Prostate gland (tissue), 2 donors: Measurements from ENCODE around the gene TIMP3. TPM values are rescaled to one million over a fixed set of nuclear protein-coding genes. Genes with fewer than 3 reads are reported as not detected.
A peak's percentile ranks its signal among the peaks of the same experiment; 100 is the strongest.

ENCODE experiments used
- DNase-seq: peaks from one replicate; pipeline ENCODE4 v3.0.0-alpha.2; 2019; ENCODE audit warnings: low spot score
- H3K27ac ChIP-seq, 2 donors: fragments of 200-600 bp; sonication (generic); 2 replicates each; pipeline ENCODE4 v1.5.1; 2017 to 2019
- H3K27me3 ChIP-seq: fragments of 200-600 bp; sonication (generic); replicated peaks from 2 replicates; pipeline ENCODE4 v1.5.1; 2019; ENCODE audit not compliant: insufficient read depth
- H3K36me3 ChIP-seq, 2 donors: fragments of 200-600 bp; sonication (generic); 1 replicate in 1 of 2; 2 replicates in 1 of 2; pipeline versions ENCODE4 v1.5.1 to v1.8.1; 2017 to 2019
- H3K4me1 ChIP-seq: fragments of 200-600 bp; sonication (generic); replicated peaks from 2 replicates; pipeline ENCODE4 v1.5.1; 2019
- H3K4me3 ChIP-seq, 2 donors: fragments of 200-600 bp; sonication (generic); 2 replicates each; pipeline ENCODE4 v1.5.1; 2017 to 2019
- H3K9me3 ChIP-seq: fragments of 200-600 bp; sonication (generic); 2 replicates; pipeline ENCODE4 v1.5.1; 2017
- POLR2A ChIP-seq: fragments of 450-650 bp; IDR thresholded peaks from one replicate; pipeline ENCODE4 v1.6.1; 2016; ENCODE audit warnings: antibody characterized with exemption, mild to moderate bottlenecking
- POLR2AphosphoS5 ChIP-seq: sonication (generic); formaldehyde crosslinking; IDR thresholded peaks from one replicate; pipeline ENCODE4 v1.6.1; 2017; ENCODE audit warnings: antibody characterized with exemption
- WGBS: methylation state at CpG from one replicate; pipeline ENCODE4 v1.1.5; 2018; 5-methylcytosine and 5-hydroxymethylcytosine counted together
- intact Hi-C: fragments of 100-400 bp; cut with DNase I; formaldehyde crosslinking; loops from one replicate; pipeline ENCODE4 v1.14.2; 2022
- total RNA-seq, 2 donors: library from RNA; depleted of rRNA; stranded (reverse); fragments of >200 nt; gene quantifications; one replicate each; pipeline ENCODE4 v1.1.0, GENCODE V29; 2016
- TF ChIP-seq, protein P1 (sequence below), 4 experiments: fragments of 200-600 bp in 2 of 4; fragments of 450-650 bp in 2 of 4; sonication (generic) in 2 of 4; IDR thresholded peaks; 1 replicate in 3 of 4; 2 replicates in 1 of 4; pipeline ENCODE4 v1.5.1; 2016 to 2019; ENCODE audit warnings: antibody characterized with exemption in 4 of 4, mild to moderate bottlenecking in 2 of 4, moderate library complexity in 2 of 4

The TIMP3 gene
- total RNA-seq, 2 donors from 2014 or later, result 148 to 397 TPM

DNA sequence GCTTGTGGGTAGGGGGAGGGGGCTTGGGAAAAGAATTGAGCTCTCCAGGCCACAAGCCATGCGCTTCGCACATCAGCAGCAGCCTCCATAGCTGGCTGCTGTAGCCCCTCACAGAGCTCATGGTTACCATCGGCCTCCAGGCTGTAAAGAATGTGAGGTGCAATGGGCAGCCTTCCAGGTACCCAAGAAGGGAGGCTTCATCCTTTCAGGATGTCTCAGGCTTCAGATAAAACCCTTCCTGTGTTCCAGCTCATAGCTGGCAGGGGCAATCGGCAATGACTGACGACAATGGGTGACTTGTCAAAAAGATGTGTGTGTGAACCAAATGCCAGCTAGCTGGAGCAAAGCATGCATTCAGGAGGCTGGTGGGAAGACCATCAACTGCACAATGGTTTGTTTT is 102.0 kb downstream of the TIMP3 start:
- no peaks in the 10 kb centered on the region for H3K9me3 ChIP-seq
- 84% methylated on average over 5 of the region's 5 CpGs for WGBS
- H3K4me1 ChIP-seq, result no peaks in the 10 kb centered on the region
- intact Hi-C loops, result loop anchor here (10.0 kb wide), 1 partner anchor 99 kb away; the partner anchor contains the start of gene TIMP3
- no peak overlapping the region for H3K27ac ChIP-seq
- no peak for TF ChIP-seq POLR2AphosphoS5
- TF ChIP-seq POLR2A, result no peak
- TF ChIP-seq, protein P1, sequence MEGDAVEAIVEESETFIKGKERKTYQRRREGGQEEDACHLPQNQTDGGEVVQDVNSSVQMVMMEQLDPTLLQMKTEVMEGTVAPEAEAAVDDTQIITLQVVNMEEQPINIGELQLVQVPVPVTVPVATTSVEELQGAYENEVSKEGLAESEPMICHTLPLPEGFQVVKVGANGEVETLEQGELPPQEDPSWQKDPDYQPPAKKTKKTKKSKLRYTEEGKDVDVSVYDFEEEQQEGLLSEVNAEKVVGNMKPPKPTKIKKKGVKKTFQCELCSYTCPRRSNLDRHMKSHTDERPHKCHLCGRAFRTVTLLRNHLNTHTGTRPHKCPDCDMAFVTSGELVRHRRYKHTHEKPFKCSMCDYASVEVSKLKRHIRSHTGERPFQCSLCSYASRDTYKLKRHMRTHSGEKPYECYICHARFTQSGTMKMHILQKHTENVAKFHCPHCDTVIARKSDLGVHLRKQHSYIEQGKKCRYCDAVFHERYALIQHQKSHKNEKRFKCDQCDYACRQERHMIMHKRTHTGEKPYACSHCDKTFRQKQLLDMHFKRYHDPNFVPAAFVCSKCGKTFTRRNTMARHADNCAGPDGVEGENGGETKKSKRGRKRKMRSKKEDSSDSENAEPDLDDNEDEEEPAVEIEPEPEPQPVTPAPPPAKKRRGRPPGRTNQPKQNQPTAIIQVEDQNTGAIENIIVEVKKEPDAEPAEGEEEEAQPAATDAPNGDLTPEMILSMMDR (IDR thresholded peaks at IDR 0.05), result no peak
- H3K4me3 ChIP-seq, result no peak overlapping the region
- DNase-seq, result no peak
- H3K27me3 ChIP-seq, result no peaks in the 10 kb centered on the region
- no peaks in the 10 kb centered on the region for H3K36me3 ChIP-seq

DNA sequence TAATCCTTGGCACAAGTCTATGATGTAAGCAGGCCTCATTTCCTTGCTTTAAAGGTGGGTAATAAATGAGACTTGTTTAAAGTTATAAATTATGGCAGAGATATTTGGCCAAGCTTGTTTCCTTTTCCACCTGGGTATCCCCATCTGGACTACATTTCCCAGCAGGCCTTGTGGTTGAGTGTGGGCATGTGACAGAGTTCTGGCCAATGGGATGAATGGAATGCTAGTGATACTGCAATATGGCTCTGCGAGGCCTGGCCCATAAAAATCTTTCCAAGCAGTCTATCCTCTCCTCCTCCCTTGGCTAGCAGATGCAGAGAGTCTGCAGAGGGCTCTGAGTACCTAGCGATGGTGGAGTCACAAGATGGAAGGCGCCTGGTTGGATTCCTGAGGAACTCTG is 102.5 kb downstream of the TIMP3 start:
- DNase-seq, result no peak
- H3K27ac ChIP-seq, result no peak overlapping the region
- H3K4me3 ChIP-seq, result no peak overlapping the region
- H3K4me1 ChIP-seq, result no peaks in the 10 kb centered on the region
- 88% methylated on average over 3 of the region's 3 CpGs for WGBS
- peak; percentile 25 for TF ChIP-seq POLR2AphosphoS5
- TF ChIP-seq, protein P1 (IDR thresholded peaks at IDR 0.05), result no peak
- no peak for TF ChIP-seq POLR2A
- intact Hi-C loops, result loop anchor here (10.0 kb wide), 1 partner anchor 99 kb away; the partner anchor contains the start of gene TIMP3
- H3K9me3 ChIP-seq, result no peaks in the 10 kb centered on the region
- no peaks in the 10 kb centered on the region for H3K27me3 ChIP-seq
- H3K36me3 ChIP-seq, result no peaks in the 10 kb centered on the region

DNA sequence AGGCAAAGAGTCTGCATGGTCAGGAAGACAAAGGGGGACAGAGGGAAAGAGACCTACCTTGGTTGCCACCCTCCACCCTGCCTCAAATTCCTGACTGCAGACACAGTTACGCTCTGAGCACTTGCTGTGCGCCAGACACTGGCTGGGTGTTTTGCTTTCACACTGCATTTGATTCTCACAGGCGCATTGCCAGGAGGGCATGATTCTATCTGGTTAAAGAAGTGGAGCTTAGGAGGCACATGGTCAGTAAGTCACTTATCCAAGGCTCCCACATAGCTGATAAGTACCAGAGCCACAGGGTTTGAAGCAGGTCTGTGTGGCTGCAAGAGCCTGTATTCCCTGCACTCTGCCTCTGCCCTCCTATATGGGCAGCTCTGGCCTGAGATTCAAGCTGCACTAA is 103.9 kb downstream of the TIMP3 start:
- no peaks in the 10 kb centered on the region for H3K36me3 ChIP-seq
- H3K27me3 ChIP-seq, result no peaks in the 10 kb centered on the region
- H3K4me3 ChIP-seq, result no peak overlapping the region
- TF ChIP-seq POLR2A (no peak), POLR2AphosphoS5 (no peak)
- TF ChIP-seq, protein P1 (IDR thresholded peaks at IDR 0.05), result no peak
- intact Hi-C loops, result loop anchor here (5.0 to 10.0 kb wide), 2 partner anchors 53 to 101 kb away; partner anchors contain the start of gene TIMP3
- DNase-seq, result no peak
- 54% methylated on average over 3 of the region's 3 CpGs for WGBS
- no peaks in the 10 kb centered on the region for H3K9me3 ChIP-seq
- no peaks in the 10 kb centered on the region for H3K4me1 ChIP-seq
- H3K27ac ChIP-seq, result no peak overlapping the region

DNA sequence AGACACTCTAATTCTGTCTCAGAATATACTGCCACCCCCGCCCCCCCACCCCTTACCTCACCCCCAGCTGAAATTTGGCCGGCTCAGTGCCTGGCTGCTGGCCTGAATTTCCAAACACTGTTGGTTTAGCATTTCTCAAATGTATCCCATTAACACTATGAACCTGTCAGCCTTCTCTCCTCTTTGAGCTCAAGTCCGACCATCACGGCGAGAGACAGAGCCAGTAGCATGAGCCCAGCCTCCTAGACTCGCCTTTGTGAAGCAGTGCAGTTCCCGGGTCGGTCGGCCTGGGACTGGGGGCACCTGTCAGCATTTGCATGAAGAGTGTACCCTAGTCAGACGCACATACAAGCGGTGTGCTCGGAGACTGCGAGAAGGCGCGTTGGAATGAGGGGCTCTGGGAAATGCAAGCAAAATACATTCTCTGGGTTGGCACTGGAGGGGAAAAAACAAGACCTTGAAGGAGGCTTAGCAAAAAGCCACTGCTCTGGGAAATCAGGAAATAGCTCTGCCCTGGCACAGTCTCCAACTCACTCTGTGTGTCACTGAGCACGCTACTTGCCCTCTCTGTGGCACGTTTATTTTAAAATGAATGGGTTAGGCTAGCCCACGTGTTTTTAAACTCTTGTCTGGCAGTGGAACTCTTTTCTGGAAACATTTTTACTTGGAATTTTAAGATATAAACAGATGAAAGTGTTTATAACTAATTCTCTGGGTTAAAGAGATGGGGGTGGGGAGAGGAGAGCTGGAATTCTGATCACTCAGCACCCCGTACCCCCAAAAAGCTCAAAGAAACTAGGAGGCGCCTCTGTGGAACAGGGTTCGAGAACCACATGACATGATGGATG is 108.3 kb downstream of the TIMP3 start:
- H3K36me3 ChIP-seq, result no peaks in the 10 kb centered on the region
- H3K9me3 ChIP-seq, result no peaks in the 10 kb centered on the region
- 41% methylated on average over 21 of the region's 21 CpGs for WGBS
- no peaks in the 10 kb centered on the region for H3K27me3 ChIP-seq
- H3K4me1 ChIP-seq, result no peaks in the 10 kb centered on the region
- no peak for DNase-seq
- H3K27ac ChIP-seq, result no peak overlapping the region
- intact Hi-C loops, result loop anchor here (5.0 to 10.0 kb wide), 3 partner anchors 58 to 105 kb away; partner anchors contain the start of gene TIMP3
- no peak for TF ChIP-seq POLR2A
- TF ChIP-seq, protein P1 (IDR thresholded peaks at IDR 0.05), result no peak
- TF ChIP-seq POLR2AphosphoS5, result no peak
- no peak overlapping the region for H3K4me3 ChIP-seq
